NCI-H1930 (cell line): ENCODE data around the gene ABHD17B.
"Not testable (repeated sequence)": the region's sequence is repeated elsewhere in the genome, so short reads cannot be mapped to it uniquely, and the experiment has no call there.

Source experiments
- DNase-seq, 2 experiments: peaks; one replicate each; lab custom pipeline; 2025; lab: John Stamatoyannopoulos, UW

The ABHD17B gene

GRCh38 chr9:71911061-71911907 is at the start of gene ABHD17B, which contains the start of gene C9orf85:
TSS of gene ABHD17B (minus strand) at chr9:71911193. CDS start at chr9:71875080, 36,113 bp downstream.
TSS of gene C9orf85 (plus strand) at chr9:71911639. CDS start at chr9:71911735, 96 bp downstream.
- DNase-seq: peak; percentile 97 to 98

- DNase-seq: no peak
Measured at GRCh38 chr9:71955300-71955915, 44.4 kb upstream of the ABHD17B start.

GRCh38 chr9:71954652-71955051 is 43.7 kb upstream of the ABHD17B start:
- DNase-seq: not testable (repeated sequence)

- no peak for DNase-seq
Measured at GRCh38 chr9:71944754-71945375, 33.9 kb upstream of the ABHD17B start.

GRCh38 chr9:71941998-71942567 is 31.1 kb upstream of the ABHD17B start:
- no peak for DNase-seq

GRCh38 chr9:71941060-71941568 is 30.1 kb upstream of the ABHD17B start:
- DNase-seq: no peak

GRCh38 chr9:71937898-71938297 is 26.9 kb upstream of the ABHD17B start:
- no peak for DNase-seq

- DNase-seq: no peak
Measured at GRCh38 chr9:71937070-71937625, 26.2 kb upstream of the ABHD17B start.

- no peak for DNase-seq
Measured at GRCh38 chr9:71936066-71936465, 25.1 kb upstream of the ABHD17B start.

- no peak for DNase-seq
Measured at GRCh38 chr9:71931166-71931565, 20.2 kb upstream of the ABHD17B start.

GRCh38 chr9:71929791-71930440 is 18.9 kb upstream of the ABHD17B start:
- no peak for DNase-seq

- no peak for DNase-seq
Measured at GRCh38 chr9:71929223-71929622, 18.2 kb upstream of the ABHD17B start.

GRCh38 chr9:71928806-71929205 is 17.8 kb upstream of the ABHD17B start:
- no peak for DNase-seq

- DNase-seq: no peak
Measured at GRCh38 chr9:71928376-71928775, 17.4 kb upstream of the ABHD17B start.

- no peak for DNase-seq
Measured at GRCh38 chr9:71925834-71926233, 14.8 kb upstream of the ABHD17B start.

- no peak for DNase-seq
Measured at GRCh38 chr9:71924576-71924975, 13.6 kb upstream of the ABHD17B start.

GRCh38 chr9:71921190-71921814 is 10.3 kb upstream of the ABHD17B start:
- DNase-seq: no peak

- DNase-seq: no peak
Measured at GRCh38 chr9:71920456-71921189, 9.6 kb upstream of the ABHD17B start.

GRCh38 chr9:71918419-71918818 is 7.4 kb upstream of the ABHD17B start:
- no peak for DNase-seq

GRCh38 chr9:71916834-71917534 is 6.0 kb upstream of the ABHD17B start:
- DNase-seq: no peak
